Testis (tissue), 3 donors: Measurements from ENCODE around the gene RDH16. TPM values are rescaled to one million over a fixed set of nuclear protein-coding genes. Genes with fewer than 3 reads are reported as not detected.

Experiments
- DNase-seq: peaks from one replicate; pipeline ENCODE4 v3.0.0-alpha.2; 2019
- H3K27ac ChIP-seq, 2 donors: fragments of 200-600 bp; sonication (generic); one replicate each; pipeline ENCODE4 v1.5.1; 2019
- H3K27me3 ChIP-seq: fragments of 200-600 bp; sonication (generic); one replicate; pipeline ENCODE4 v1.5.1; 2019
- H3K36me3 ChIP-seq: fragments of 200-600 bp; sonication (generic); one replicate; pipeline ENCODE4 v1.5.1; 2017; ENCODE audit warnings: low read depth; ENCODE audit errors: missing control alignments
- H3K4me1 ChIP-seq: fragments of 200-600 bp; sonication (generic); one replicate; pipeline ENCODE4 v1.5.1; 2019
- H3K4me3 ChIP-seq, 2 donors: fragments of 200-600 bp; sonication (generic); one replicate each; pipeline ENCODE4 v1.5.1; 2017 to 2019
- H3K9me3 ChIP-seq: fragments of 200-600 bp; sonication (generic); one replicate; pipeline ENCODE4 v1.5.1; 2017
- CTCF ChIP-seq, 3 experiments: fragments of 450-650 bp in 2 of 3; fragments of 200-600 bp in 1 of 3; sonication (generic) in 1 of 3; IDR thresholded peaks; one replicate each; pipeline ENCODE4 v1.5.1; 2016 to 2019; ENCODE audit warnings: antibody characterized with exemption in 3 of 3, mild to moderate bottlenecking in 2 of 3, moderate library complexity in 1 of 3
- POLR2A ChIP-seq: fragments of 450-650 bp; IDR thresholded peaks from one replicate; pipeline ENCODE4 v1.6.1; 2017; ENCODE audit warnings: antibody characterized with exemption, mild to moderate bottlenecking, moderate library complexity
- WGBS, 2 donors: methylation state at CpG; one replicate each; pipeline ENCODE4 v1.1.5; 2018; 5-methylcytosine and 5-hydroxymethylcytosine counted together
- intact Hi-C: fragments of 100-400 bp; cut with DNase I; formaldehyde crosslinking; loops from one replicate; pipeline ENCODE4 v1.15.1; 2023; ENCODE audit warnings: low total_unique reads
- polyA plus RNA-seq: library from polyadenylated mRNA; stranded (reverse); fragments of 350-450 nt; fragmentation: Illumina TruSeq; extraction: RNeasy Lipid Tissue Mini Kit (QIAGEN cat#74804); gene quantifications from one replicate; pipeline ENCODE4 v1.2.3, GENCODE V29; 2014; ENCODE audit warnings: low read depth, low replicate concordance; ENCODE audit not compliant: insufficient read depth
- total RNA-seq, 2 donors: library from RNA; depleted of rRNA; stranded (reverse); fragments of >200 nt; gene quantifications; one replicate each; pipeline ENCODE4 v1.2.3, GENCODE V29; 2016

The RDH16 gene
- total and polyA plus RNA-seq, 3 donors from 2014 or later: 0.83 to 2.9 (median 1.4) TPM

- no peak overlapping the region for H3K27ac ChIP-seq
- H3K36me3 ChIP-seq: no peaks in the 10 kb centered on the region
- no peaks in the 10 kb centered on the region for H3K27me3 ChIP-seq
- WGBS, 2 donors: 80 to 89% methylated on average over 6 of the region's 6 CpGs
- intact Hi-C loops: loop anchor here (10.0 kb wide), 1 partner anchor 224 kb away; no protein-coding TSS in a partner anchor
- H3K4me3 ChIP-seq: no peak overlapping the region
- peaks cover 8% of the 10 kb centered on the region for H3K4me1 ChIP-seq
- DNase-seq: no peak
- no peak for TF ChIP-seq CTCF (IDR thresholded peaks at IDR 0.05)
- TF ChIP-seq POLR2A: no peak
- no peaks in the 10 kb centered on the region for H3K9me3 ChIP-seq
Measured at GRCh38 chr12:56998316-56998715, 40.9 kb upstream of the RDH16 start.

- H3K27me3 ChIP-seq: no peaks in the 10 kb centered on the region
- TF ChIP-seq POLR2A (no peak), CTCF (IDR thresholded peaks at IDR 0.05) (no peak)
- H3K4me1 ChIP-seq: peaks cover 8% of the 10 kb centered on the region
- WGBS, 2 donors: 52 to 63% methylated on average over 11 to 12 of the region's 12 CpGs
- H3K9me3 ChIP-seq: no peaks in the 10 kb centered on the region
- DNase-seq: no peak
- H3K36me3 ChIP-seq: no peaks in the 10 kb centered on the region
- no peak overlapping the region for H3K27ac ChIP-seq
- intact Hi-C loops: loop anchor here (10.0 kb wide), 1 partner anchor 222 kb away; no protein-coding TSS in a partner anchor
- H3K4me3 ChIP-seq: no peak overlapping the region
Measured at GRCh38 chr12:56996793-56997545, 39.6 kb upstream of the RDH16 start.

- 93 to 97% methylated on average over 11 of the region's 11 CpGs for WGBS, 2 donors
- Histone ChIP-seq H3K4me1 (peaks cover 8% of the 10 kb centered on the region), H3K4me3 (no peak overlapping the region), H3K27ac (no peak overlapping the region), H3K36me3 (no peaks in the 10 kb centered on the region), H3K9me3 (no peaks in the 10 kb centered on the region), H3K27me3 (no peaks in the 10 kb centered on the region)
- intact Hi-C loops: loop anchor here (10.0 kb wide), 1 partner anchor 221 kb away; no protein-coding TSS in a partner anchor
- DNase-seq: no peak
- TF ChIP-seq CTCF (IDR thresholded peaks at IDR 0.05) (no peak), POLR2A (no peak)
Measured at GRCh38 chr12:56995930-56996496, 38.6 kb upstream of the RDH16 start.

GRCh38 chr12:56995201-56995929, 38.0 kb upstream of the RDH16 start:
- Histone ChIP-seq H3K4me1 (peaks cover 8% of the 10 kb centered on the region), H3K27ac (no peak overlapping the region), H3K27me3 (no peaks in the 10 kb centered on the region), H3K9me3 (no peaks in the 10 kb centered on the region), H3K4me3 (no peak overlapping the region), H3K36me3 (no peaks in the 10 kb centered on the region)
- TF ChIP-seq CTCF (IDR thresholded peaks at IDR 0.05): no peak
- no peak for TF ChIP-seq POLR2A
- no peak for DNase-seq
- intact Hi-C loops: loop anchor here (10.0 kb wide), 1 partner anchor 221 kb away; no protein-coding TSS in a partner anchor
- WGBS, 2 donors: 94 to 95% methylated on average over 19 to 26 of the region's 26 CpGs
